HepG2 (cell line): ENCODE results near the gene MUC22. TPM values are rescaled to one million over a fixed set of nuclear protein-coding genes. Genes with fewer than 3 reads are reported as not detected.
A peak's percentile ranks its signal among the peaks of the same experiment; 100 is the strongest.

Experiments
- ATAC-seq: fragments of 200-7000 bp; cut with Tn5 transposase; 3 replicates; pipeline ENCODE4 v1.9.1; 2020; ENCODE audit warnings: mild to moderate bottlenecking, moderate library complexity
- BruUV-seq: library from RNA; stranded (reverse); fragments of 400-500 nt; replicated peaks from 2 replicates; lab custom pipeline; 2021; lab: Mats Ljungman, UMichigan
- CTCF ChIA-PET: fragments of 300-600 bp; formaldehyde crosslinking; extraction: SDS; loops from one replicate; lab custom pipeline; 2021; ENCODE audit warnings: low total read pairs, inconsistent platforms, low intra/inter-chr PET ratio; lab: Yijun Ruan, JAX
- POLR2A ChIA-PET: fragments of 350-600 bp; sonication (Branson Sonifier 250); formaldehyde crosslinking; loops from one replicate; lab custom pipeline; 2020; ENCODE audit warnings: antibody characterized with exemption, inconsistent platforms; lab: Yijun Ruan, JAX
- DNase-seq: peaks from one replicate; pipeline ENCODE4 v3.0.0-alpha.2; 2015; ENCODE audit warnings: low spot score
- FAIRE-seq: peaks from 3 replicates; lab custom pipeline; 2011; peaks lifted over from hg19 to GRCh38; lab: Jason Lieb, UNC
- H2AFZ ChIP-seq: one replicate; pipeline ENCODE4 v1.6.1; 2011; ENCODE audit warnings: low read length, inconsistent platforms
- H3K27ac ChIP-seq: fragments of 300-600 bp; 3 replicates; pipeline ENCODE4 v1.8.0; 2011; ENCODE audit warnings: mixed run types, mild to moderate bottlenecking, mixed read lengths, low read length, inconsistent platforms; ENCODE audit not compliant: insufficient read depth; ENCODE audit errors: extremely low read length
- H3K27me3 ChIP-seq, 2 experiments: fragments of 200-600 bp in 1 of 2; 2 replicates in 1 of 2; 3 replicates in 1 of 2; pipeline versions ENCODE4 v1.6.0 to v1.8.0; 2011; ENCODE audit warnings: low read length in 2 of 2, mild to moderate bottlenecking in 2 of 2, moderate library complexity in 2 of 2, inconsistent platforms in 1 of 2; ENCODE audit not compliant: insufficient read depth in 2 of 2, control insufficient read depth in 1 of 2
- H3K36me3 ChIP-seq, 2 experiments: fragments of 200-600 bp in 1 of 2; replicated peaks in 1 of 2; 2 replicates in 1 of 2; 3 replicates in 1 of 2; pipeline versions ENCODE4 v1.5.1 to v1.8.0; 2011; ENCODE audit warnings: low read length in 2 of 2, inconsistent platforms in 1 of 2; ENCODE audit not compliant: insufficient read depth in 2 of 2, control insufficient read depth in 1 of 2
- H3K4me1 ChIP-seq: 2 replicates; pipeline ENCODE4 v1.5.1; 2012; ENCODE audit warnings: low read length, inconsistent platforms; ENCODE audit not compliant: insufficient read depth
- H3K4me2 ChIP-seq: 2 replicates; pipeline ENCODE4 v1.6.0; 2011; ENCODE audit warnings: low read depth, low read length, inconsistent platforms
- H3K4me3 ChIP-seq, 3 experiments: fragments of 200-600 bp in 1 of 3; sonication (generic), shearing (Covaris generic) in 1 of 3; replicated peaks in 1 of 3; 2 replicates each; pipeline ENCODE4 v1.5.1; 2011 to 2016; ENCODE audit warnings: low read length in 3 of 3, inconsistent platforms in 2 of 3, low read depth in 2 of 3, mild to moderate bottlenecking in 2 of 3, control low read depth in 1 of 3, mixed read lengths in 1 of 3; ENCODE audit not compliant: insufficient read depth in 1 of 3
- H3K79me2 ChIP-seq: one replicate; pipeline ENCODE4 v1.6.1; 2011; ENCODE audit warnings: low read length, inconsistent platforms; ENCODE audit not compliant: insufficient read depth
- H3K9ac ChIP-seq: 2 replicates; pipeline ENCODE4 v1.6.0; 2011; ENCODE audit warnings: mild to moderate bottlenecking, low read depth, low read length, inconsistent platforms; ENCODE audit not compliant: insufficient read depth
- H3K9me3 ChIP-seq: 2 replicates; pipeline ENCODE4 v1.5.1; 2012; ENCODE audit warnings: mild to moderate bottlenecking, low read length
- H4K20me1 ChIP-seq: 2 replicates; pipeline ENCODE4 v1.6.0; 2011; ENCODE audit warnings: inconsistent platforms, mild to moderate bottlenecking, low read length, moderate library complexity; ENCODE audit not compliant: insufficient read depth
- ETV5 ChIP-seq: IDR thresholded peaks from 2 replicates; pipeline ENCODE4 v1.6.1; 2018; ENCODE audit warnings: missing biosample characterization, missing genetic modification reagents, inconsistent platforms, borderline replicate concordance
- FLYWCH1 ChIP-seq: sonication (generic); formaldehyde crosslinking; IDR thresholded peaks from 2 replicates; pipeline ENCODE4 v1.8.1; 2023; ENCODE audit warnings: mild to moderate bottlenecking, missing genetic modification reagents
- FOXM1 ChIP-seq: sonication (generic); formaldehyde crosslinking; IDR thresholded peaks from 2 replicates; pipeline ENCODE4 v1.5.0; 2020; ENCODE audit warnings: missing genetic modification reagents
- GABPB1 ChIP-seq: IDR thresholded peaks from 2 replicates; pipeline ENCODE4 v1.6.1; 2016; ENCODE audit warnings: mild to moderate bottlenecking, missing genetic modification reagents, moderate library complexity, missing compliant biosample characterization
- MXD4 ChIP-seq: IDR thresholded peaks from 2 replicates; pipeline ENCODE4 v1.6.1; 2016; ENCODE audit warnings: mild to moderate bottlenecking, missing biosample characterization, missing genetic modification reagents
- PCBP2 ChIP-seq: fragments of 200-400 bp; formaldehyde crosslinking; optimal IDR thresholded peaks from 2 replicates; pipeline ENCODE3; 2018; ENCODE audit warnings: low read length, low read depth; ENCODE audit not compliant: poor library complexity, severe bottlenecking
- RORA ChIP-seq: sonication (generic); formaldehyde crosslinking; IDR thresholded peaks from 2 replicates; pipeline ENCODE4 v1.5.0; 2020; ENCODE audit warnings: mild to moderate bottlenecking, missing genetic modification reagents, moderate library complexity
- SMC3 ChIP-seq: IDR thresholded peaks from 2 replicates; pipeline ENCODE4 v1.6.1; 2011; ENCODE audit warnings: low read length, improper control_type of control experiment
- ZNF224 ChIP-seq: sonication (generic); formaldehyde crosslinking; IDR thresholded peaks from 2 replicates; pipeline ENCODE4 v1.5.0; 2020; ENCODE audit warnings: mild to moderate bottlenecking, missing genetic modification reagents
- ZNF607 ChIP-seq: sonication (generic); formaldehyde crosslinking; IDR thresholded peaks from 2 replicates; pipeline ENCODE4 v1.5.1; 2020; ENCODE audit warnings: missing genetic modification reagents, mild to moderate bottlenecking, borderline replicate concordance
- WGBS: methylation state at CpG from one replicate; pipeline ENCODE4 v1.1.6; 2017; ENCODE audit warnings: low lambda C conversion rate; 5-methylcytosine and 5-hydroxymethylcytosine counted together
- in situ Hi-C: cut with HindIII; loops from 2 replicates; pipeline ENCODE4 v1.10.0; 2017; ENCODE audit warnings: low pct_unique_long_range_greater_than_20kb; ENCODE audit not compliant: extremely low pct_ligation_motif_present
- intact Hi-C: fragments of 100-400 bp; cut with micrococcal nuclease; formaldehyde crosslinking; loops from one replicate; pipeline ENCODE4 v1.10.0; 2022; ENCODE audit not compliant: unreplicated experiment
- polyA plus RNA-seq, 8 experiments: library from polyadenylated mRNA; depleted of rRNA in 3 of 8; stranded (reverse) in 7 of 8; unstranded in 1 of 8; fragments of >200 nt; fragmentation: Illumina TruSeq in 4 of 8; extraction: Trizol in 4 of 8; gene quantifications; 2 replicates each; pipeline versions ENCODE4 v1.2.1 to v1.2.3, GENCODE V29; 2011 to 2016; ENCODE audit warnings: low read depth in 4 of 8, missing spikeins in 1 of 8, mixed read lengths in 1 of 8; ENCODE audit not compliant: insufficient read depth in 1 of 8
- total RNA-seq, 5 experiments: library from RNA; depleted of rRNA; stranded (reverse); fragments of >200 nt; fragmentation: Illumina TruSeq; extraction: Trizol; gene quantifications; 2 replicates each; pipeline ENCODE4 v1.2.3, GENCODE V29; 2016; ENCODE audit warnings: low read depth in 1 of 5
- TF ChIP-seq, protein P1 (sequence below): sonication (generic); formaldehyde crosslinking; IDR thresholded peaks from 2 replicates; pipeline ENCODE4 v1.5.0; 2020; ENCODE audit warnings: mild to moderate bottlenecking, low read depth, missing genetic modification reagents, borderline replicate concordance
- TF ChIP-seq, protein P2 (sequence below): sonication (generic); formaldehyde crosslinking; IDR thresholded peaks from 2 replicates; pipeline ENCODE4 v1.8.1; 2023; ENCODE audit warnings: missing genetic modification reagents, mild to moderate bottlenecking, borderline replicate concordance

The MUC22 gene
- total and polyA plus RNA-seq, 2 of the 13 experiments (the other 11 are each of a cell fraction or from before 2014, with no cell fraction given) = not detected

DNA sequence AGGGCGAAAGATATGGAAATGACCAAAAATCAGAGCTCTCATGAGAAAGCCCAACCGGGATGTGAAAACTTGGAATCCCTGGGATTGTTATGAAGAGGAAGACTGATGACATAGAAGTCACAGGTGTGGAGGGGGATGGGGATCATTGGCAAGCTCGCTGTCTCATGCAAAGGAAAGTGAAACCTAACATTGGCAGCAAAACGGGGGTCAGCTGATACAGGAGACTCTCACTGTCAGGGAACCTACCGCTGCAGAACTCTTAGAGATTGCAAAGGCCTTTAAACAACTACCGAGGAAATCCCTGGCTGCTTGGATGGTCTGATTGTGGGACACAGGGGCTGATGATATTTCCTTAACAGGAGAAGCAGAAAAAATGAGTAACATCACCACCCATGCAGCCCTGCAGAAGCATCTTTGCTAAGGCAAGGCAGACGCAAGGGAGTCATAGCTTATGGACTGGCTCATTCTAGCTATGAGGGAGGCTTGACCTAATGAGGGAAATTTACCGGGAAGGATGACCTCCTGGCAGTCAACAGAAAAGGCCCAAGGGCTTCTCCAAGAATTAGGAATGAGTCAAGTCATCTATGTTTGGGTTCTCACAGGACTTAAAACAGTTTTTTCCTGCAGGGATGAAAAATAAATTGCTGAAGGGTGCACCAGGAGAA lies 19.7 kb upstream of the MUC22 start:
- Histone ChIP-seq H3K9me3 (no peaks in the 10 kb centered on the region), H2AFZ (no peak overlapping the region), H3K27ac (no peak overlapping the region), H3K4me1 (no peaks in the 10 kb centered on the region), H4K20me1 (no peaks in the 10 kb centered on the region), H3K4me3 (no peak overlapping the region), H3K4me2 (peak overlapping the region; percentile 14; the same call in 1 of the 2 replicates), H3K9ac (no peak overlapping the region), H3K36me3 (no peaks in the 10 kb centered on the region), H3K79me2 (no peaks in the 10 kb centered on the region), H3K27me3 (0 out of 5 replicates have a peak, but pooled peaks cover 0 to 7% of the 10 kb centered on the region in 2 experiments)
- CTCF ChIA-PET = no interaction called here
- TF ChIP-seq SMC3 (no peak), PCBP2 (no peak), MXD4 (CRISPR knock-in tag) (no peak), GABPB1 (CRISPR knock-in tag) (no peak), ZNF607 (CRISPR knock-in tag) (no peak), FLYWCH1 (no peak), ZNF224 (CRISPR knock-in tag) (no peak), ETV5 (CRISPR knock-in tag) (no peak), FOXM1 (CRISPR knock-in tag) (no peak), RORA (CRISPR knock-in tag) (no peak)
- TF ChIP-seq, protein P1, sequence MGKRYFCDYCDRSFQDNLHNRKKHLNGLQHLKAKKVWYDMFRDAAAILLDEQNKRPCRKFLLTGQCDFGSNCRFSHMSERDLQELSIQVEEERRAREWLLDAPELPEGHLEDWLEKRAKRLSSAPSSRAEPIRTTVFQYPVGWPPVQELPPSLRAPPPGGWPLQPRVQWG (CRISPR knock-in tag) = no peak
- TF ChIP-seq, protein P2, sequence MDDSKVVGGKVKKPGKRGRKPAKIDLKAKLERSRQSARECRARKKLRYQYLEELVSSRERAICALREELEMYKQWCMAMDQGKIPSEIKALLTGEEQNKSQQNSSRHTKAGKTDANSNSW (CRISPR knock-in tag) = no peak
- POLR2A ChIA-PET = no interaction called here
- in situ Hi-C loops = no loop called here
- DNase-seq = no peak
- WGBS = 25% methylated on average over 8 of the region's 8 CpGs
- BruUV-seq = no TSS peak
- intact Hi-C loops = no loop called here
- FAIRE-seq = no peak
- no peak; the same call in 2 of the 3 replicates for ATAC-seq
